Left kidney (tissue), 8 donors: ENCODE measurements around the gene TNIP3. TPM values are rescaled to one million over a fixed set of nuclear protein-coding genes. Genes with fewer than 3 reads are reported as not detected.
"Not testable (repeated sequence)": the region's sequence is repeated elsewhere in the genome, so short reads cannot be mapped to it uniquely, and the experiment has no call there.

Experiments used
- DNase-seq: peaks from one replicate; pipeline ENCODE4 v3.0.0-alpha.2; 2013
- long read RNA-seq, 8 donors: transcript quantifications; one replicate each; lab custom pipeline, GENCODE V29; 2026
- polyA plus RNA-seq: library from polyadenylated mRNA; unstranded; fragments of 120-200 nt; gene quantifications from one replicate; pipeline ENCODE4 v1.2.1, GENCODE V29; 2013; ENCODE audit not compliant: insufficient read length

TNIP3 gene, protein sequence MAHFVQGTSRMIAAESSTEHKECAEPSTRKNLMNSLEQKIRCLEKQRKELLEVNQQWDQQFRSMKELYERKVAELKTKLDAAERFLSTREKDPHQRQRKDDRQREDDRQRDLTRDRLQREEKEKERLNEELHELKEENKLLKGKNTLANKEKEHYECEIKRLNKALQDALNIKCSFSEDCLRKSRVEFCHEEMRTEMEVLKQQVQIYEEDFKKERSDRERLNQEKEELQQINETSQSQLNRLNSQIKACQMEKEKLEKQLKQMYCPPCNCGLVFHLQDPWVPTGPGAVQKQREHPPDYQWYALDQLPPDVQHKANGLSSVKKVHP
- polyA plus RNA-seq: 2.6 TPM
- long read RNA-seq, donor 1: 0 reads
- long read RNA-seq, donor 2: 0 reads
- long read RNA-seq, donor 3: 0 reads
- long read RNA-seq, donor 4: 0 reads
- long read RNA-seq, donor 5: 0 reads
- long read RNA-seq, donor 6: 0 reads
- long read RNA-seq, donor 7: 0 reads
- long read RNA-seq, donor 8: 0 reads

DNA sequence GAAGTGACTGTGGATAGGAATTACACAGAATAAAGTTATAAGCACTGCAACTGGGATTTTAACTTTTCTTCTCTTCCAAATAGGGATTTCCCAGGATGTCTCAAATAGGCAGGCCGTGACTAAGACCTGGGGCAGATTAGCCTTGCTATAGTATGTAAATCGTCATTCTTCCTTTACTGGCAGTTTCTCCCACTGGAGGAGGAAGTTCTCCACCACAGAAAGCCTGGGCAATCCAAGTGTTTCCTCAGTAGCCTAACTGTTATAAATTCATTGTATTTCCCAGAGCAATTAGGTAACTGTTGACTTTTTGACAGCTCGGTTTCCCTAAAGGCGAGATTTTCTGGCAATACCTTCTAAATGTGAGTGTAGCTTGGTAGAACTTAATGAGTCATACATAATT, at the start of gene TNIP3:
Gene TNIP3, minus strand, starts transcription at position 31 of the 400 bp plus-strand sequence. CDS start 196 bp downstream, outside the sequence.
- no peak for DNase-seq

DNA sequence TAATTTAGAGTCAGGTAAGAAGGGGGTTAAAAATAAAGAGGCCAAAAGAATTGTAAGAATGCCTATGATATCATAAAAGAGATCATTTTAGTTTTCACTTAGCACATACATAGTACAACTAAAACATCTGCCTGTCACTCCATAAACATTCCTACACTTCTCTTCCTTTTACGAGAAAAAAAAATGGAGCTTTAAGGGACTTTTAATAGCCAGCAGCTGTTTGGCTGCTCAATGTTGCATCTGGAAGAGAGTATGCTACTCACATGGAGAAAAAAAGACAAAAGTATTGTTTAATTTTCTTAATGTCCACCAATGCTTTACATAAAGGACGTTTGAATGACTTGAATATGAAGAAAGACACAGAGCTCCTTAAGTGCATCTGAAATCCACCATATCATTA, 48.7 kb upstream of the TNIP3 start:
- DNase-seq: no peak

DNA sequence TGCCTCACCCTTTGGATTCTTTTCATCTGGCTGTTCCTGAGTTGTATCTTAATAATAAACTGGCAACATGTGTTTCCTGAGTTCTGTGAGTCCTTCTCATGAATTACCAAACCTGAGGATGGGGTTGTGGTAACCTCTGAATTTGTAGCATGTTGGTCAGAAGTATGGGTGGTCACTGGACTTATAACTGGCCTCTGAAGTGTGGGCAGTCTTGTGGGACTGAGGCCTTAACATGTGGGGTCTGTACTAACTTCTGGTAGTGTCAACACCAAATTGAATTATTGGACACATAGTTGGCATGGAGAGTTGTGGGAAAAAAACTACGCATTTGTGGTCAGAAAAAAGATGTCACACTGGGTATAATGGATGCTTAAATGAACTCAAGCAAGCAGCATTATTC, 45.0 kb upstream of the TNIP3 start:
- no peak for DNase-seq

DNA sequence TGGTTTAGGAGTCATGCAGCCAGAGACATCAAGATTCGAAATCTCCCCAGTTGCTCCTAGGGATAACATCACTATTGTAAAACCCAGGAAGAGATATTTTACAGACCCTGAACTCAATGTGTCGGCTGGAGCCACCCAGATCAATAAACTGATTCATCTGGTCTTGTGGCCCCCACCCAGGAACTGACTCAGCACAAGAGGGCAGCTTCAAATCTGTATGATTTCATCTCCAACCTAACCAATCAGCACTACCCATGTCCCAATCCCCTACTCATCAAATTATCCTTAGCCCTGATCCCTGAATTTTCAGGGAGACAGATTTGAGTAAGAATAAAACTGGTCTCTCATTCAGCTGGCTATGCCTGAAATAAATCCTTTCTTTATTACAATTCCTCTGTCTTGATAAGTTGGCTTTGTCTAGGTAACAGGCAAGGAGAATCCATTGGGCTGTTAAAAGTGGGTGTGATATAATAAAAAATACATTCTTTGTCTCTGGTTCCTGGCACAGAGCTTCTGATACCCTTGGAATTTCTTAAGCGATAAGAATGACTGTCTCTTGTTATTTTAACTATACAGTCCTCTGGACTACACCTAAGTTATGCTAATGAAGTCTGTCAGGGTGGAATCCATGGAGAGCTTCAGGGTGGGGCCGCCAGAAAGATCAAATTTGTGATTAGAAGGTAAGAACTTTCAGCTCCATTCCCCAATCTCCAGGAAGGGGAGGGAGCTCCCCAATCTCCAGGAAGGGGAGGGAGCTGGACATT, 44.3 kb upstream of the TNIP3 start:
- no peak for DNase-seq

DNA sequence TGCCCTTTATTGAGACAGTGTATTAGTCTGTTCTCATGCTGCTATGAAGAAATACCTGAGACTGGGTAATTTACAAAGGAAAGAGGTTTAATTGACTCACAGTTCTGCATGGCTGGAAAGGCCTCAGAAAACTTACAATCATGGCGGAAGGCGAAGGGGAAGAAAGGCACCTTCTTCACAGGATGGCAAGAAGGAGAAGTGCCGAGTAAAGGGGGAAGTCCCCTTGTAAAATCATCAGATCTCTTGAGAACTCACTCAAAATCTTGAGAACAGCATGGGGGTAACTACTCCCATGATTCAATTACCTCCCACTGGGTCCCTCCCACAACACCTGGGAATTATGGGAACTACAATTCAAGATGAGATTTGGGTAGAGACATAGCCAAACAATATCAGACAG, 41.7 kb upstream of the TNIP3 start:
- DNase-seq: not testable (repeated sequence)

DNA sequence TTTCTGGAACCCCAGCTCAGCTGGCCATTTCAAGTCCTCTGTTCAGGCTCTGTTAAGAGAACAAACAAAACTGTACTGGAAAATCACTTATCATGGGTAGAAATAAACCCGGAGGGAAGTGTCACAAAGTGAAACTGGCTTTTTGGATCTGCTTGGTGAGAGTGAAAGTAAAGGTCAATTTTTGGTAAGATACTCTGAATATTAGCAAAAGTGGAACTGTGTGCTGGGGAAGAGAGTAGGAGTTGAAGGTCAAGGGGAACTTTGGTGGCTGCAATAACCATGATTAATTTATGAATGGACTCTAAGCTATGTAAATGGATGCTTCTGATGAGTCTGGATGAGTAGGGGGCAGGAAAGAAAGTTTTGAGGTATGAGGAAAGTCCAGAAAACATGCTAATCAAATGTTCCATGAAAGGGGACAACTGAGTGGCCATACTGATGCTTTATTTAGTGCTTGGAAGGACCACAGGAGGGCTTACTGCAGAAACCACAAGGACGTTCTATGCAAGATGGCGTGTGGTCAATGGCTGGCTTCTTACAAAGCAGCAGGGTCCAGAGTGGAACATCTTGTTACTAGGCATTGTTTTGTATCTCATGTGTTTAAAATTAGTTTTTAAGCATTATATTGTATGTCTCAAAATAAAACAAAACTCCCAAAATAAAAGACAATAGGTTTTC, 36.8 kb upstream of the TNIP3 start:
- no peak for DNase-seq

DNA sequence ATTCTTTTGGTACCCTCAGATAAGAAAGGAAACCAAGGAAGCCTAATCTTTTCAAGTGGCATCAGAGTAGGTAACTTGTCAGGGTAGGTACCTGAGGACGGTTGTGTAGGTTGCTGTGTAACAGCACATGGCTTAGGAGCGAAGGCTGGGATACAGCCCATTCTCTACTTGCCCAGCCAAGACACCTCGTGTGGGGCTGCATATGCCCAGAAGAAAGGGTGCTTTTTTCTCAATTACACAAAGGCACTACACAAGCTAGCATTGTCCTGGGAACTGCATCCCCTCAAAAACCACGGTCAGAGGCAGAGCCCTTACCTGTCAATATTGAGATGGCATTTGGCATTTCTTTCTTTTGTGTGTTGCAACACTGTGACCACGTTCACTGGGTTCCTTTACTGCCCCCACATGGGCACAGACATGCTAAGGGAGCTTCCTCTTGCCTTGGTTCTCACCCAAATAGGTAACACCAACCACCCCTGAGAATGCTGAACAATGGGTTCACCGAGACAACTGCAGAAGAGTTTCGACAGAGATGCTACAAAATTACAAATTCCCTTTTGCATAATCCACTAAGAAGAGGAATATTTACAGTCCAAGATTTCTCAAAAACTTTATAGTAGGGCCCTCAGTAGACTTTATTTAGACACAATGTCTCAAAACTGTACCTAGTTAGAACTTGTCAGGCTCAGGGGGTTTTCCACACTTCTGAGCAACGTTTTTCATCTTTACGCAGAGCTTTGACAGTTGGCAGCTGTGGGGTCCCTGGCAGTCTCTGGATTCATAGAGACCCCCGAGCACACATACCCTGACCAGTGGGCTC, 35.8 kb upstream of the TNIP3 start:
- DNase-seq: no peak

DNA sequence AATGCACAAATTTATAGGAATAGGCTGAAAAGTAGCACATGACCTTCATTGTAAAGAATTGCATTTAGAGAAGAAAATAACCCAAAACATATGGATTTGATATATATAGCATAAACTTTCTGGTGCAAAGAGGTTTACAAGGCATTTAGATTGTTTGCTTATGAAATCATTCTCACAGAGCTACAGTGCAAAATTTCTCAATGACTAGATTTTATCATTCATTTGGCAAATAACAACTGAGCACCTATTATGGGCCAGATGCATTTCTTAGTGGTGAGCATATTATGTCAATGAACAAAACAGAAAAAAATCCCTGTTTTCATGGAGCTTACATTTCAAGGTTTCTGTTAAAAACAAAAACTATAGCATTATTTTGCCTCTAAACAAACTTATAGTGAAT, 34.1 kb upstream of the TNIP3 start:
- DNase-seq: no peak

DNA sequence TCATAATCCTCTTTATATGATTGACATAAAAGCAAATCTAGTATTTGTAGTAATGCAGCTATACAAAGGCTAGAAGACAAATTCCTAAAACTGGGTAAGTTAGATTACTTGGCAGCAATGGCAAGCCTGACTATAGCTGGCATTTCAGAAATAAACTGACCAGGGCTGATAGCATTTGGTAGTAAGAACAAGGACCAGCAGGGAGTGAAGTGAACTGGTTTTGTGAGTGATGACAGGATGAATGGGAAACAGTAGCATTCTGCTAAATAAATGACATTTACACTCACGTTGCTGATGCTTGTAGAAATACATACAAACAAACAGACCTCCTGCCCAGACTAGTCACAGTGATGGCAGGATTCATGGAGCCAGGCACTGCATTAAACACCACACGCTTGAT, 31.5 kb upstream of the TNIP3 start:
- no peak for DNase-seq

DNA sequence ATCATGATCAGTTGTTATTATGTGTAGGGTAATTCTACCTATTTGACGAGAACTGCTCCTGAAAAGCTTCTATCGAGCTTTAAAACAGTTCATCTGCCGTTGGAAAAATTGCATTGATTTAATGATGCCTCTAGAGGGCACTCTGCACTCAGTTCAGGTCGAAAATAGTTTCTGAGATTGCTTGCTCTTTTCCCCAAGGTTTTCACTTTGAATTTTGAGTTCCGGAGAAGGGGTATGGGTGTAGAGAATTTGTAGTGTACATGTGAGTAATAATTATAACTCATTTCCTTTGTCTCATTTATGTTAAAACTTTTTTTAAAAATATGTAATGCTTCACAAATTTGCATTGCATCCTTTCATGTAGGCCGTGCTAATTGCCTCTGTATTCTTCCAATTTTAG, 28.4 kb upstream of the TNIP3 start:
- DNase-seq: peak; percentile 46

DNA sequence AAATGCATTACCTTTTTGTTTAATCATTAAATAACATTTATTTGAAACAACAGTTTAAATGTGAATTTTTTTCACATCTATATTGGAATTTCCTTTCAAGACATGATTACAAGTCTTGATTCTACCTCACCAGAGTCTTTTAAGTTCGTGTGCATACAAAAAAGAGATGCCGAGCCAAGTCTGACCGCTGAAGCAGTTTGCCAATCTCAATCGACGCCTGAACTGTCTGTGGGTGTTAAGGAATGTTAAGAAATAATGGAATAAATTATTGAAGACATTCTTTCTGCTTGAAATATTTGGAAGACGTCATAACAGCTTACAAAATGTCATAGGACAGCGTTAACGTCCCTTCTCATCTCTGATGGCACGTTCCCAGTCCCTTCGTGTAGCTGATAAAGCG, 27.9 kb upstream of the TNIP3 start:
- DNase-seq: no peak

DNA sequence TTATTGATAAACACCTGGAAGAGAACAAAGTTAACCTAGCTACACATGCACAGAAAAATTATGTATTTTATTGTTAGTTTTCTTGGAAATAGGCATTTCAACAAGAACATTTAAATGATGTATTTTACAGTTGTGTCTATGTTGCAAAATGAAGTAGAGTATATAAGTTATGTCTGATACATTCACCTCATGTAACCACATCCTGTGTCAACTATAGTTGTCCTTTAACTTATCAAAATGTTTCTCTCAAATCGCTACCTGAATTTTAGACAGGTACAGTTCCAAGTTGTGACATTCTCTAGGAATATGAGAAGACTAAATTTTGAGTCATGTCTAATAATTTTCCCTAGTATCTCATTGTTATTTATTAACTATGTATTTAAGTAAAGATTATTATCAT, 27.2 kb upstream of the TNIP3 start:
- DNase-seq: no peak

DNA sequence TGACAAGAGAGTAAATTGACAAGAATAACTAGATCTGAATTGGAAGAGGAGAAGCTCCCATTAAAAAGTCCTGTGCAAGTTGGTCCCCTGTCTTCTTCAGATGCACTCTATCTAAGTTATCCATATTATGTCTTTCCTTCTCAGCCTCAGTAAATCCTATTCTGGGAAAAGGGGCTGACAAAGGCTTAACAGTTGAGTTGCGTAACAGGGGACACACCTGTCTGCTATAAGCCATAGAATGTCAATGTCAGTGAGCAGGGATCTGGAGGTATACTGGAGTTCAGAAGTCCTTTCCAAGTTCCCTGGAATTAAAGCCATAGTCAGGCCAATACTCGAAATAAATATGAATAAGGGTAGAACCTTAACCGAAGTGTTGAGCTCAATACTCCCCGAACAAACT, 26.3 kb upstream of the TNIP3 start:
- no peak for DNase-seq

DNA sequence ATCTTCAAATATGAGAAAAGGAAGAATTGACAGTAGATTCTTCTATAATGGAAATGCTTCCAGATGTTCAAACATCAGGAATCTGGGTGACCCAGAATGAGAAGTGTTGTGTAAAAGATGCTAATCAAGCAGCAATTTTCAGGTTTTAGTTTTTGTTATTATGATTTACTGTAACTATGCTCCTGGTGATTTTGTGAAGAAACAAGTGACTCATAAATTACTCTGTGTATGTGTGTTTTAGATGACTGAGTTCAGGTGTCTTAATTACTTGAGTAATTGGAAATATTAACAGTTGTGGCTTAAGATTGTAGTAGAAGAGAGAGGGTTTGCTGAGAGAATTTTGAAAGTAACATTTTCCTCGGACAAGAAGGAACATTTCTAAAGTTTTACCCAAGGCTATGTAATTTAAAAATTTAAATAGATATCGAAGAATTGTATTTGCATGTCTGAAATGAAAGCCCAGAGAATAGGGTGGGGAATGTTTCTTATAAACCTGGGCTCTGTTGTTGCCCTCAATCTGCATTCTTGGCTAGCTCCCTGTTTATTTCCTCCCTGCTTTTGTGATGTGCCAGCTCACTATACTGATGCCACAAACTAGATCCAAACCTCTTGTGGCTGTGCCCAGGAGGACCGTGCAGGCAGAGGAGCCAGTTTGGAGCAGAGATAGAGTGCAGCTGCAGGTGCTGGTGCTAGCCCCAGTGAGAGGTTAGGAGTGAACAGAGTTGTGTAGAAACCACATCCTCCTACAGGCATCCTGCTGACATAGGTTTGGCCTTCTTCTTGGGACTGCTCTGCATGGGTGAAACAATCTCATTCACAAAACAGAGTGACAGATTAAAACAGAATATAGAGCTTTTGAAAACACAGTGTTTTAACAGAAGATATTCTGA, 25.4 kb upstream of the TNIP3 start:
- no peak for DNase-seq

DNA sequence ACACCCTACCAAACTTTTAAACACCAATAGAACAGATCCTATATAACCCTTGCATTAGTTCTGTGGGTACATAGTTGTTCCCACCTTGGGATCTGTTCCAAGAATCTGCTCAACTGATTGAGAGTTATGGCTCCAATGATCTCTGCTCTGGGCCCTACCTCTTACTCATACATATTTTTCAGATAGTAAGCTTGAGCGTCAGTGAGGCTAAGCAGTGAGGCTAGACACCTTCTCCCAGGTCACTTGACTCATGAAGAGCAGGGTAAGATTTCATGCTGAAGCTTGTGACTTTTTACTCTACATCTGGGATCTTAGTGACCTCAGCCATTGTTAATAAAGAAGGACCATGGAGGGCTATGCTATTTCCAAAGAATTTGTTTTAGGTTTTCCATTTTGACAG, 23.1 kb upstream of the TNIP3 start:
- no peak for DNase-seq

DNA sequence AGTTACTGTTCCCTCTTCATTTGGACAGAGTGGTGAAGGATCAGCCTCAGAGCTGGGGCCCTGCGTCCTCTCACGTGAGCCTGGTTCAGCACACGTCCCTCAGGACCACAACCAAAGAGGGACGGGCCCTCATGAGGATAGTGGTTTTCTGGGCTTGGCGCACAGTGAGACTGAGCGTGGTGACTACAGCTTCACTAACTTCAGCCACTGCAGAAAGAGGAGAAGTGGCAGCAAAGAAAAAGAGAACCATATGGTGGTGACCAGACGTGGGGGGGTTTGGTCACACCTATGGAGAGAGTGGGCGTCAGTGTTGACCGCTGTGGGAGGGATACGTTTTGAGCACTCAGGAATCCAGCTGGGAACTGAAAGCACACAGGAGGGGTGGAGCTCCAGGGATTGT, 21.8 kb upstream of the TNIP3 start:
- DNase-seq: no peak

DNA sequence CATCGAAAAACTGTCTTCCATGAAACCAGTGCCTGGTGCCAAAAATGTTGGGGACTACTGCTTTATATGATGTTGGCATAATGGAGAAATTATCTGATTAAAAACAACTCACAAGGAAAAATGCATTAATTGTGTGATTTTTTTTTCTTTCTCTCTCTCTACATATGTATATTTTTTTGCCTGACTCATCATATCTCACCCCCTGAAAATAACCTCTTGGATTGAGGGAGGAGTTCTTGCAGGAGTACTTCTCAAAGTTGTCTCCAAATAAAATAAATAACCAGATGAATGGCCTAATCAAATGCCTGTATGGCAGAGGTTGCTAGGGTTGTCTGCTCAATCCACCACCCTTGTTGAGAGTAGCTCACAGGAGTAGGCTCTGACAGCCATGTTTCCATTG, 19.9 kb upstream of the TNIP3 start:
- DNase-seq: no peak

DNA sequence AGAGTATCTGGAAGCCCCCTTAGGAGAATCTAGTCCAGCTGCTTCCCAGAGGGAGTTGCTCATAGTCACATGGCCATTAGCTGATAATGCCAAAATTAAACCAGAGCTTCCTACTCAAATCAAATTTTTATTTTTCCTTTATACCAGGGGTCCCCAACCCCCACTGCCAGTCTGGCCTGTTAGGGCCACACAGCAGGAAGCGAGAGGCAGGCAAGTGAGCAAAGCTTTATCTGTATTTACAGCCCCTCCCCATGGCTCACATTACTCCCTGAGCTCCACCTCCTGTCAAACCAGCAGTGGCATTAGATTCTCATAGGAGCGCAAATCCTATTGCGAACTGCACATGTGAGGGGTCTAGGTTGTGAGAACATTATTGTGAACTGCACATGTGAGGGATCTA, 19.2 kb upstream of the TNIP3 start:
- no peak for DNase-seq

DNA sequence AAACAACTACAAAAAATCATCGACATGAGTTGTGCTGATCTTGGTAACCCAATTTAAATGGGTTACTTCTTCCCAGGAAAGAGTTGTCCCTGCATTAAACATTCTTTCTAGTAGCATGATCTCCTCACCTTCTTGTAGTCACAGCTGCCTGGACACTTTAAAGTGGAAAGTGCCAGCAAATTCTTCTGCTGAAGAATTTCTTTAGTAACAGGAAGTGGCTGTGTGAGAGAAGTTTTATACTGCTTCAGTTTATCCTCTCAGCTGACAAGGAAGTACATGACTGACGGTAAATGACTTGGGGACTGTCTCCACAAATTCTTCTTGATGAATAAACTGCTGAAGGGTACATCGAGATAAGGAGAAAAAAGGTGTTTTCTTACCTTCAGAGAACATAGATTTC, 18.2 kb upstream of the TNIP3 start:
- DNase-seq: peak; percentile 21

DNA sequence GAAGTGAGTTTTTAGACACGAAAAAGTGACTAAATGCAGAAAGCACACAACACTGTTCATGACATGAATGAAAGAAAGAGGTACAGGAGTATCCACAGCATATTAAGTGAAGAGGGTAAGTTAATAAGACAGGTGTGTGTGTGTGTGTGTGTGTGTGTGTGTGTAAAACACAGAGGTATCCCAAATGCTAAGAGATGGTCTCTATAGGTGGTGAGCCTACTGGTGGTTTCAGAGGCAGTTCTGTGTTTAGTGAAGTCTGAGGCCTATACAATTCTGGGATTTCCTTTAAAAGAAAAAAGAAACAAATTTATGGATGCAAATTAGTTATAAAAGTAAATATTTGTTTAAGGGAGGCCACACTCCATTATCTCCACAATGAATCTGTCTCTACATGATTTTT, 17.4 kb upstream of the TNIP3 start:
- DNase-seq: no peak

DNA sequence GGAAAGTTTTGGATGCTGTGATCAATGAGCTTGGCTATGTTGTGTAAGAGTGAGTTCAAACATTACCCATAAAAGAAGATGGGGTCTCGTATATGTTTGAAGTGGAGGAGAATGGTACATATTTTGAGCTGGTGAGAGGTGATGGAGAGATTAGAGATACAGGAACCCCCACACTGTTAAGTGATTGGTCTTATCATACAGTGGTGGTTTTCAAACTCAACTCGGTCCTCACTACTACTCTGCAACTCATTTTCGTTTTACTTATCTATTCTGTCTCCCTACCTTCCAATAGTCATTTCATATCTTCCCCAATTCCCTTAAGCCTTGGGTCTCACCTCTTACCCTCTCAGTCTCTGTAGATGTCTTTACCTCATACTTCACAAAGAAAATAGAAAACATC, 16.4 kb upstream of the TNIP3 start:
- DNase-seq: no peak
